ENCODE data around the gene SMIM29. TPM values are rescaled to one million over a fixed set of nuclear protein-coding genes. Genes with fewer than 3 reads are reported as not detected.
"Not testable (repeated sequence)": the region's sequence is repeated elsewhere in the genome, so short reads cannot be mapped to it uniquely, and the experiment has no call there.

Gene SMIM29
- total RNA-seq, 1 experiment from 2014 or later, result 24.0 TPM

DNA sequence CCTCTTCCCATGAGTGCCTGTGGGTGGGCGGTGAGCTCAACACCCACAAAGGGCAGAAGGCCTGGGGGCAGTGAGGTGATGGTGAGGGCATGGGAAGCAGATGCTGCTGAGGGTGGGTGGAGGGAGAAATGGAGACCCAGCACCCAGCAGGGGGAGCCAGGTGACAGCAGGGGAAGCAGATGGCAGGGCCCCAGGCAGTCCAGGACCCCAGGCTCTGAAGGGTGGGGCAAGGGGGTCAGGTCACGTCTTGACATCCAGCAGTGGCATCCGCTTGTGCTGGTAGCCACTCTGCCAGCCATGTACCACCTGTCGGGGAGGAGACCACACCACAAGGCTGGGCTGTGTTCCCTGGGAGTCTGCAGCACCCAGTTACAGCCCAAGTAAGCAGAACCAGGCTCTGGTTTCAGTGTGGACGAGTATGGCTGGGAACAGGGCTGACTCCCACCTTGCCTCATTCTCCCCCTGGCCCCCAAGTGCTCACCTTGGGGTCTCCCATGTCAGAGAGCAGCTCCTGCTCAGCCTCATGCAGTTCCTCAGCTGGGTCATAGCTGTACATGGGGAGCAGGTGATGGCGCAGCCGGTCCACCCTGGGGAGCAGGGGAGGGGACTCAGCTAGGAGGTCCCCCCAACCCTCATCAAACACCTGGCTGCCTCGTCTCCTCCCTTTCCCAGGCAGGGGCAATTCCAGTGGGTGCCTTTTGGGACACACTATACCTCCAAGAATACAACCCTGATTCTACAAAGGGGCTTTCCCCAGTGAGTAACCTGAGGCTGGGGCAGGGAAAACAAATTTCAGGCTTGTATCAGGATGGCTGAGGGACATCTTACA, 2.0 kb downstream of the SMIM29 start:
- POLR2A ChIA-PET (ENCODE audit: low non-redundant PET), result no interaction called here
- H3K27me3 ChIP-seq (replicated peaks; ENCODE audit: insufficient read depth, low read depth, low read length, poor library complexity), result no peaks in the 10 kb centered on the region
- no peak overlapping the region for H3K27ac ChIP-seq (ENCODE audit: low read depth, low read length, poor library complexity, severe bottlenecking)
- no TSS peak for BruUV-seq (replicated peaks)
- CTCF ChIA-PET, result no interaction called here
- peaks cover 13% of the 10 kb centered on the region for H3K36me3 ChIP-seq (ENCODE audit: insufficient read depth, low read length, poor library complexity, severe bottlenecking)
- TF ChIP-seq EZH2 (IDR thresholded peaks at IDR 0.05; ENCODE audit: borderline replicate concordance, low read depth, low read length, poor library complexity, severe bottlenecking), result no peak
- TF ChIP-seq, protein P1, sequence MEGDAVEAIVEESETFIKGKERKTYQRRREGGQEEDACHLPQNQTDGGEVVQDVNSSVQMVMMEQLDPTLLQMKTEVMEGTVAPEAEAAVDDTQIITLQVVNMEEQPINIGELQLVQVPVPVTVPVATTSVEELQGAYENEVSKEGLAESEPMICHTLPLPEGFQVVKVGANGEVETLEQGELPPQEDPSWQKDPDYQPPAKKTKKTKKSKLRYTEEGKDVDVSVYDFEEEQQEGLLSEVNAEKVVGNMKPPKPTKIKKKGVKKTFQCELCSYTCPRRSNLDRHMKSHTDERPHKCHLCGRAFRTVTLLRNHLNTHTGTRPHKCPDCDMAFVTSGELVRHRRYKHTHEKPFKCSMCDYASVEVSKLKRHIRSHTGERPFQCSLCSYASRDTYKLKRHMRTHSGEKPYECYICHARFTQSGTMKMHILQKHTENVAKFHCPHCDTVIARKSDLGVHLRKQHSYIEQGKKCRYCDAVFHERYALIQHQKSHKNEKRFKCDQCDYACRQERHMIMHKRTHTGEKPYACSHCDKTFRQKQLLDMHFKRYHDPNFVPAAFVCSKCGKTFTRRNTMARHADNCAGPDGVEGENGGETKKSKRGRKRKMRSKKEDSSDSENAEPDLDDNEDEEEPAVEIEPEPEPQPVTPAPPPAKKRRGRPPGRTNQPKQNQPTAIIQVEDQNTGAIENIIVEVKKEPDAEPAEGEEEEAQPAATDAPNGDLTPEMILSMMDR (conservative IDR thresholded peaks at IDR 0.05; ENCODE audit: low read depth, low read length), result peak; percentile 58
- no peak overlapping the region for H3K4me3 ChIP-seq (ENCODE audit: low read depth, low read length, poor library complexity, severe bottlenecking)
- no peaks in the 10 kb centered on the region for H3K9me3 ChIP-seq (ENCODE audit: low read depth, low read length, poor library complexity, severe bottlenecking)
- DNase-seq (ENCODE audit: low spot score), result peak; percentile 45
- intact Hi-C loops (cut with micrococcal nuclease; ENCODE audit: unreplicated experiment), result loop anchor here (5.0 kb wide), 1 partner anchor 361 kb away; no protein-coding TSS in a partner anchor
- peaks cover 20% of the 10 kb centered on the region for H3K4me1 ChIP-seq (ENCODE audit: insufficient read depth, low read length, poor library complexity, severe bottlenecking)

DNA sequence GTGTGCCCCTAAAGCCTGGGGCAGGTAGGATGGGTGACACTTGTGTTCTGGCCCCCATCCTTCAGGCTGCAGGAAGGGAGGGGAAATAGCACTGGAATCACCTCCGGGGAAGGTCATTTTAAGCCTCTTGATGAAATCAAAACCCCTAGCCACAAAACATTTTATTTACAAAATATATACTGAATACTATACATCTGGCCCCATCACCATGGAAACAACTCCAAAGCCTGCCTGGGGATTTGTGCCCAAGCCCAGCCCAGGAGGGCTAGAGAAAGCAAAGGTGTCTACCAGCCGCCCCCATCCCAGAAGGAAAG, 2.6 kb downstream of the SMIM29 start:
- H3K4me1 ChIP-seq (ENCODE audit: insufficient read depth, low read length, poor library complexity, severe bottlenecking), result peaks cover 20% of the 10 kb centered on the region
- H3K4me3 ChIP-seq (ENCODE audit: low read depth, low read length, poor library complexity, severe bottlenecking), result no peak overlapping the region
- intact Hi-C loops (cut with micrococcal nuclease; ENCODE audit: unreplicated experiment), result loop anchor here (5.0 kb wide), 1 partner anchor 361 kb away; no protein-coding TSS in a partner anchor
- no TSS peak for BruUV-seq (replicated peaks)
- no peaks in the 10 kb centered on the region for H3K27me3 ChIP-seq (replicated peaks; ENCODE audit: insufficient read depth, low read depth, low read length, poor library complexity)
- ChIA-PET POLR2A (ENCODE audit: low non-redundant PET) (no interaction called here), CTCF (no interaction called here)
- no peak for DNase-seq (ENCODE audit: low spot score)
- TF ChIP-seq, protein P1 (conservative IDR thresholded peaks at IDR 0.05; ENCODE audit: low read depth, low read length), result no peak
- TF ChIP-seq EZH2 (IDR thresholded peaks at IDR 0.05; ENCODE audit: borderline replicate concordance, low read depth, low read length, poor library complexity, severe bottlenecking), result no peak
- no peak overlapping the region for H3K27ac ChIP-seq (ENCODE audit: low read depth, low read length, poor library complexity, severe bottlenecking)
- no peaks in the 10 kb centered on the region for H3K9me3 ChIP-seq (ENCODE audit: low read depth, low read length, poor library complexity, severe bottlenecking)
- peaks cover 13% of the 10 kb centered on the region for H3K36me3 ChIP-seq (ENCODE audit: insufficient read depth, low read length, poor library complexity, severe bottlenecking)

DNA sequence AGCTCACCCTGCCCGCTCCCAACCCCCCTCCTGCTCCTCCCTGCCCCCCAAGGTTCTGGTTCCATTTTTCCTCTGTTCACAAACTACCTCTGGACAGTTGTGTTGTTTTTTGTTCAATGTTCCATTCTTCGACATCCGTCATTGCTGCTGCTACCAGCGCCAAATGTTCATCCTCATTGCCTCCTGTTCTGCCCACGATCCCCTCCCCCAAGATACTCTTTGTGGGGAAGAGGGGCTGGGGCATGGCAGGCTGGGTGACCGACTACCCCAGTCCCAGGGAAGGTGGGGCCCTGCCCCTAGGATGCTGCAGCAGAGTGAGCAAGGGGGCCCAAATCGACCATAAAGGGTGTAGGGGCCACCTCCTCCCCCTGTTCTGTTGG, 3.1 kb downstream of the SMIM29 start:
- POLR2A ChIA-PET (ENCODE audit: low non-redundant PET); H3K4me3 ChIP-seq (ENCODE audit: low read depth, low read length, poor library complexity, severe bottlenecking); CTCF ChIA-PET; DNase-seq (ENCODE audit: low spot score); H3K27ac ChIP-seq (ENCODE audit: low read depth, low read length, poor library complexity, severe bottlenecking); H3K9me3 ChIP-seq (ENCODE audit: low read depth, low read length, poor library complexity, severe bottlenecking); H3K27me3 ChIP-seq (replicated peaks; ENCODE audit: insufficient read depth, low read depth, low read length, poor library complexity); BruUV-seq (replicated peaks): not testable (repeated sequence)
- H3K4me1 ChIP-seq (ENCODE audit: insufficient read depth, low read length, poor library complexity, severe bottlenecking), result peaks cover 20% of the 10 kb centered on the region
- H3K36me3 ChIP-seq (ENCODE audit: insufficient read depth, low read length, poor library complexity, severe bottlenecking), result peaks cover 13% of the 10 kb centered on the region
- intact Hi-C loops (cut with micrococcal nuclease; ENCODE audit: unreplicated experiment), result loop anchor here (5.0 kb wide), 1 partner anchor 362 kb away; no protein-coding TSS in a partner anchor

DNA sequence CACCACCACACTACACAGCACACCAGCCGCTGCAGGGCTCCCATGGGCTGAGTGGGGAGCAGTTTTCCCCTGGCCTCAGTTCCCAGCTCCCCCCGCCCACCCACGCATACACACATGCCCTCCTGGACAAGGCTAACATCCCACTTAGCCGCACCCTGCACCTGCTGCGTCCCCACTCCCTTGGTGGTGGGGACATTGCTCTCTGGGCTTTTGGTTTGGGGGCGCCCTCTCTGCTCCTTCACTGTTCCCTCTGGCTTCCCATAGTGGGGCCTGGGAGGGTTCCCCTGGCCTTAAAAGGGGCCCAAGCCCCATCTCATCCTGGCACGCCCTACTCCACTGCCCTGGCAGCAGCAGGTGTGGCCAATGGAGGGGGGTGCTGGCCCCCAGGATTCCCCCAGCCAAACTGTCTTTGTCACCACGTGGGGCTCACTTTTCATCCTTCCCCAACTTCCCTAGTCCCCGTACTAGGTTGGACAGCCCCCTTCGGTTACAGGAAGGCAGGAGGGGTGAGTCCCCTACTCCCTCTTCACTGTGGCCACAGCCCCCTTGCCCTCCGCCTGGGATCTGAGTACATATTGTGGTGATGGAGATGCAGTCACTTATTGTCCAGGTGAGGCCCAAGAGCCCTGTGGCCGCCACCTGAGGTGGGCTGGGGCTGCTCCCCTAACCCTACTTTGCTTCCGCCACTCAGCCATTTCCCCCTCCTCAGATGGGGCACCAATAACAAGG, 3.6 kb downstream of the SMIM29 start:
- TSS peak; percentile 71 for BruUV-seq (replicated peaks)
- POLR2A ChIA-PET (ENCODE audit: low non-redundant PET); H3K27me3 ChIP-seq (replicated peaks; ENCODE audit: insufficient read depth, low read depth, low read length, poor library complexity); H3K27ac ChIP-seq (ENCODE audit: low read depth, low read length, poor library complexity, severe bottlenecking); H3K4me3 ChIP-seq (ENCODE audit: low read depth, low read length, poor library complexity, severe bottlenecking); H3K9me3 ChIP-seq (ENCODE audit: low read depth, low read length, poor library complexity, severe bottlenecking); CTCF ChIA-PET; DNase-seq (ENCODE audit: low spot score): not testable (repeated sequence)
- intact Hi-C loops (cut with micrococcal nuclease; ENCODE audit: unreplicated experiment), result loop anchor here (5.0 kb wide), 1 partner anchor 362 kb away; no protein-coding TSS in a partner anchor
- peaks cover 20% of the 10 kb centered on the region for H3K4me1 ChIP-seq (ENCODE audit: insufficient read depth, low read length, poor library complexity, severe bottlenecking)
- peaks cover 13% of the 10 kb centered on the region for H3K36me3 ChIP-seq (ENCODE audit: insufficient read depth, low read length, poor library complexity, severe bottlenecking)
